SIG-M5 (cell line): Measurements from ENCODE around the gene PMAIP1.

Experiments
- DNase-seq: peaks from one replicate; lab custom pipeline; 2025; lab: John Stamatoyannopoulos, UW

PMAIP1 gene

DNA sequence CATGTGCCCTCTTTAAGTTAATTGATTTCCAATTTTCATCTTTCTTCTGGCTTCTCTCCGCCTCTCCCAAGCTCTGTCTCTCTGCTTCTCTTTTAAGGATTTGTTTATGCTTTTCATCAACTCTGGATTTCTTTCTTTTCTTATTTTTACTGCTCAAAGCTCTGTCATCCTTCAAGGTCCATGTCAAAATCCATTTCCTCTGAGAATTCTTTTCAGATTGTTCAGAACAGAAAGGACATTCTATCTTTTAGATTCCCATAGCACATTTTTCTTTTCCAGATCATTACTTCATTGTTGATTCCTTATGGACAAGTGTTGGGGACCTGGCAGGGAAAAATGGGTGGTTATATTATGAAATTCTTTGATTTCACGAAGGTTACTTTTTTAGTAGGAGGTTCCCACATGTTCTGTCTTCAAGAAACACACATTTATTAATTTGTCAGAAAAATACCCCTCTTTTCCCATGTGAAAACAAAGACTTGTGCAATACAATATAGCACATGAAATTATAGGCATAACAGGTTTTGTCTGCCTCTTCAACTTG, 12.3 kb downstream of the PMAIP1 start:
- no peak for DNase-seq

DNA sequence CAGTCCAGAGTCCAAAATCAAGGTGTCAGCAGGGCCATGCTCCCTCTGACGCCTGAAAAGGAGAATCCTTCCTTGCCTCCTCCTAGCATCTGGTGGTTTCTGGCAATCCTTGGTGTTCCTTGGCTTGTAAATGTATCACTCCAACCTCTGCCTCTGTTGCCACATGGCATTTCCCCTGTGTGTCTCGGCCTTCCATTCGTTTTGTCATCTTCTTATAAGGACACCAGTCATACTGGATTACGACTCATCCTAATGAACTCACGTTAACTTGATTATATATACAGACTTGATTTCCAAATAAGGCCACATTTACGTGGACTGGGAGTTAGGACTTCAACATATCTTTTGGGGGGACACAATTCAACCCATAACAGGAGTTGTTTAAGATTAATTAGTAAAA, 15.8 kb downstream of the PMAIP1 start:
- DNase-seq = no peak

GRCh38 chr18:59916746-59917145, 16.9 kb downstream of the PMAIP1 start:
- no peak for DNase-seq

GRCh38 chr18:59917422-59917821, 17.6 kb downstream of the PMAIP1 start:
- DNase-seq = peak; percentile 41

DNA sequence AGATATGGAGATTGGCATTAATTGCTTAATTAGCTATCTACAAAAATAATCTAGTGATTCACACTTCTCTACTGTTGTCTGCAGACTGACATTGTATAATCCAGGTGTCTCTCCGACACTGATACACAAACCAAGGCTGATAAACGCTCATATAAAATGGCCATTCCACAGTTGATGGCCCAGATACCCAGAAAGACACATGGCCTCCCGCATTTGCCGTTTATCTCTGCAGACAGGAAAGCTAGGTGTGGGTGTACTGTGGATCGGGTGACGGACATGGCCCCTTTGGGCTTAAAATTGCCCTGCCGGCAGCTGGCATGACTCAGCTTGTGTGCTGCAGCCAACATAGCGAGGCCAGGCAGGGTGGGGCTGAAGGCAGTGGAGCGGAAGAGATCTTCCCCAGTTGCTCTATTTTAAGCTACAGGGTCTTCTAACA, 18.5 kb downstream of the PMAIP1 start:
- DNase-seq = no peak

DNA sequence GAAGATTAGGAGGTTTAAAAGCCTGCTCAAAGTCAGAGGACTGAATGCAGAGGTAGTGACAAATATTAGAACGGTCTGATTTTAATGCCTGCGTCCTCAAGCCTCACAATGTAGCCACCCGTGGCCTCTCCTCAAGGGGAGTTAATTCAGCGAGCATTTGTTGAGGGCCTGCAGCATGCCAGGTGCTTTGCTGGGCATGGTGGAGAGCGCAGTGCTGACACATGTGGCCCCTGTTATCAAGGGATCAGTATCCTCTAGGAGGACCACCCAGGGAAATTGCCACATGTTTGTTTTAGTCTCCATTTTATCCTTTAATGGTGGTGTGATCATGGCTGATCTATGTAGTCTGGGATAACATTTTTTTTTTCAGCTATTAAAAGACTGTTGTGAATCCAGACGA, 19.2 kb downstream of the PMAIP1 start:
- no peak for DNase-seq

- peak; percentile 78 for DNase-seq
Observed at GRCh38 chr18:59921384-59921891, 21.6 kb downstream of the PMAIP1 start.

GRCh38 chr18:59923539-59924196, 23.9 kb downstream of the PMAIP1 start:
- DNase-seq = no peak

GRCh38 chr18:59926131-59926530, 26.3 kb downstream of the PMAIP1 start:
- no peak for DNase-seq

DNA sequence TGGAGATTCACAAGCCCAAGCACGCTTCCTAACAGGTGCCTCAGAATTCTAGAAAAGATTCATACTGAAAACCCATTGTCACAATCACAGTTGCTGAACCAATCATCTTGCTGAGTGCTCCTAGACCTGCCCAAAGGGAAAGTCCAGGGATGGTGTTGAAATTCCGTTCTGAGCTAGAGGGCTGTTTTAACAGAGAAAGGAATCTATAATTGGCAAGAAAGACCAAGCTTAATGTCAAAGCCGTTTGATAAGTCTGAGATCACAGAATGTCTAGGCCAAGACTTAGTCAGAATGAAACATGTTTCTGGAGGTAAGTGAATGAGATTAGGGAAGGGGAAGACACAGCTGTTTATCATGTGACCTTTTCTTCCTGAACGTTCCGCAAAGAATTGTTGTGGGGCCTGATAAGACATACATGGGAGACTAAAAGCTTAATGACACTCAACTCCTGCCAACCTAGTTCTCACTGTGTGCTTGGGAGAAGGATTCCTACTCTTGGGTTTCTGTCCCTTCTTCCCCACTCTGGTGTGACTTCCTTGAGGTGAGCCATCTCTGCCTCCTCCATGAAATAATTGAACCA, 27.5 kb downstream of the PMAIP1 start:
- no peak for DNase-seq

DNA sequence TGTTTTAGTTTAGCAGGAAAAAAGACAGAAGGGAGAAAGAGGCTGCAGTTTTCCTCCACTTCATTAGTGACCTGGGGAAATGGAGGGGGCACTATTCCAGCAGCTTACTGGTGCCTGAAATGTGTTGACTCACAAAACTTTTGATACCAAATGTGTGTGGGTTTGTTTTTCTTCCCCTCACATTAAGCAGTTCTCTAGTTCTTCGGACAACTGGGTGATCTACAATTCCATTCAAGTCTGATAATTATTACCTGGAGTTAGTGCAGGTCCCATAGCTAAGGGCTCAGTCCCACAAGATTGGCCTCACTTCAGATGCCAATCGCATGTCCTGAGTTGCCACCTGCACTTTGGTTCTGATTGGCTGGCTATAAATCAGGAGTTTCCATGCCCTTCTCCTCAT, 28.4 kb downstream of the PMAIP1 start:
- DNase-seq = no peak

DNA sequence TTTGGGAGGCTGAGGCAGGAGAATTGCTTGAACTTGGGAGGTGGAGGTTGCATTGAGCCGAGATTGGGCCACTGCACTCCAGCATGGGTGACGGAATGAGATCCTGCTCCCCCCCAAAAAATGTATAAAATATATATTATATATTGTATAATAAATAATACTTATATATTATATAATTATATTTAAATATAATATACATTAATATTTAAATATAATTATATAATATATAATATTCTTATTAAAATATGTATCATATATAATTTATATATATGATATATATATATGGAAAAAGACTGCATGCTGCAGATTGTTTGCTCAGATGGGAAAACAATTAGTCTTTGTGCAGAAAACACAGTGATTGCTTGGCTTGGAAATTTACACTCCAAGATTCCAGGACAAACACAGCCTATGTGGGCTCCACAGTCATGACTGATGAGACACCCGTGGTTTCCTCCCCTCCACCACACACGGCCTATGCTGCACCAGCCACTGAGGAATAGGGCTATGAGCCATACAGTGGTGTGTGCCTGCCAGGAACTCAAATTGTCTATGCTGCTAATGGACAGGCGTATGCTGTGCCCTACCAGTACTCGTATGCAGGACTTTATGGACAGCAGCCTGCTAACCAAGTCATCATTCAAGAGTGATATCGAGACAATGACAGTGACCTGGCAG, 30.0 kb downstream of the PMAIP1 start:
- no peak for DNase-seq

DNA sequence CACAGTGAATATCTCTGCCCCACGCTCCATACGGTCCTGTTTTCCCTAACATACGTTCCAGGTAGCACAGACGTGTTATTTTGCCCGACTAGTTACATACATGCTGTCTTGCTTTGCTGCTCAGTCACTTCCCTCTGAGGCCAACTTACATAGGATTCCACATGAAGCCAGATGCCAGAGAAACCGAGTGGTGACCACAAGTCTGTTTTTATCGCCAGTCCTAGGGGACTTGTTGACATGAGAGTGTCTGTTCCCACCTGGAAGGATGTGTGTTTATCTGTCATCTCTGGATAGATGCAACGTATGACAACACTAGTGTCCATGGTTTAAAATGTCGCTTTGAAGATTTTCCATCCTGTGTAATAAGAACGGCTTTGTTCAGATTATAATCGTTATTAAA, 32.6 kb downstream of the PMAIP1 start:
- DNase-seq = no peak

DNA sequence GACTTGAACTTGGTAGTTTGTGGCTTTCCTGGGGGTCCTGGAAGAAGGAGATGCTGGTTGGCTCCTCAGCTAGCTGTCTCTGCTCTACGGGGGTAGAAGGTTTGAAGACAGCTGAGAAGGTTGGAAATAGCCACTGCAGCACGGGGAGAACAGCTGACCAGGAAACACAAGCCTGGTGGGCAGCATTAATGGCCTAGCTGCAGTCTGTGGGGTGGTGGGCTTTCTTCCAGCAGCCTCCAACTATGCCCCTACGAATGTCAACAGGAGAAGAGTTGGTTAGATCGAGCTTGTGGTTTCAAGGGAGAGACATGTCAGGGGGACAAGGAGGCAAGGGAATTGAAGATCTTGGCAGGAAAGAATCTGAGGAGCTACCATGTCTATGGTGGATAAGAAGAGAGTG, 38.9 kb downstream of the PMAIP1 start:
- DNase-seq = no peak

DNA sequence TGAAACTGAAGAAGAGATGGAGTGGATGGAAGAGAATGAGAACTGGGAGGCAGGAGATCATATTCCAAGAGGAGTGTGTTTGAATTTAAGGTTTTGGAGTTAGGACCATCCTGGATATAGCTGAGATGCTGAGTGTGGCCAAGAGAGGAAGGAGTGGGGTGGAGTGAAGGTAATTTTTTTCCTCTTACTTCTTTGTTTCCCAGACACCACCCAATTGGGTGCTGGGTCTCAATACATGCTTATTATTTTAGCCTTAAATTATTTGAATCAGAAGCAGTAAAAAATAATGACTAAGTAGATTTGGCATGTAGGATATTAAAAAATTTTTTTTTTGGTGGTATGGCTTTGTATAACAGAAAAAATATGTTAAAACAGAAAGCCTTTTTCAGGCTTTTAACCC, 39.3 kb downstream of the PMAIP1 start:
- no peak for DNase-seq

- DNase-seq = no peak
Observed at GRCh38 chr18:59940068-59940467, 40.3 kb downstream of the PMAIP1 start.

DNA sequence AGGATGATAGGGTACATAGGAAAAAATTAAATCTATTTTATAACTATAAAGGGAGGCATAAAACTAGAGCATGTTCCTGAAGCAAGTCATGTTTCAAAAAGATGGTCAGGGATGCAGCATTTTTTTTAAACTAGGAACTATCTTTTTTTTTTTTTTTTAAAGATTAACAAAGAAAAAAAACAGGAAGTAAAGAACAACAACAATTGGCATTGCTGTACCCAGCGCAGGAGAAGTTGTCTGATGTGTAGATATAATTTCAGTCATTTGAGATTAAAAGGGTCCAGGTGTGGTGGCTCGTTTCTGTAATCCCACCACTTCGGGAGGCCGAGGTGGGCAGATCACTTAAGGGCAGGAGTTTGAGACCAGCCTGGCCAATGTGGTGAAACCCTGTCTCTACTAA, 41.5 kb downstream of the PMAIP1 start:
- DNase-seq = no peak

- no peak for DNase-seq
Observed at GRCh38 chr18:59942601-59943000, 42.8 kb downstream of the PMAIP1 start.

- no peak for DNase-seq
Observed at GRCh38 chr18:59945544-59945943, 45.7 kb downstream of the PMAIP1 start.

- no peak for DNase-seq
Observed at GRCh38 chr18:59950215-59950944, 50.6 kb downstream of the PMAIP1 start.

DNA sequence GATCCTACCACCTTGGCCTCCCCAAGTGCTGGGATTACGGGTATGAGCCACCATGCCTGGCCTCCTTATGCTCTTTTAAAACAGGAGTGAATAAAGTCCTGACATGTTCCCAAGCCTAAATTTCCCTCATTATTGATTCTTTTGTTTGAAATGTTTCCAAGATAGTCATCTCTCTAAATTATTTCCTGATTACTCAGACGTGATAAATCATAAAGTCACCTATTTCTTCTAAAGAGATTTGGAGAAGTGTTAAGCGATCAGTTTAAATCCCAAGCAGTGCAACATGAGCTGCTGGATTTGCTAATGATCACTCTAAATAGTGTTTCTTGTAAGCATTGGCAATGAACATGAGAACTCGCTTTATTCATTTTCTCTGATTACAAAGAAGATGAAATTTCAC, 51.8 kb downstream of the PMAIP1 start:
- DNase-seq = no peak

DNA sequence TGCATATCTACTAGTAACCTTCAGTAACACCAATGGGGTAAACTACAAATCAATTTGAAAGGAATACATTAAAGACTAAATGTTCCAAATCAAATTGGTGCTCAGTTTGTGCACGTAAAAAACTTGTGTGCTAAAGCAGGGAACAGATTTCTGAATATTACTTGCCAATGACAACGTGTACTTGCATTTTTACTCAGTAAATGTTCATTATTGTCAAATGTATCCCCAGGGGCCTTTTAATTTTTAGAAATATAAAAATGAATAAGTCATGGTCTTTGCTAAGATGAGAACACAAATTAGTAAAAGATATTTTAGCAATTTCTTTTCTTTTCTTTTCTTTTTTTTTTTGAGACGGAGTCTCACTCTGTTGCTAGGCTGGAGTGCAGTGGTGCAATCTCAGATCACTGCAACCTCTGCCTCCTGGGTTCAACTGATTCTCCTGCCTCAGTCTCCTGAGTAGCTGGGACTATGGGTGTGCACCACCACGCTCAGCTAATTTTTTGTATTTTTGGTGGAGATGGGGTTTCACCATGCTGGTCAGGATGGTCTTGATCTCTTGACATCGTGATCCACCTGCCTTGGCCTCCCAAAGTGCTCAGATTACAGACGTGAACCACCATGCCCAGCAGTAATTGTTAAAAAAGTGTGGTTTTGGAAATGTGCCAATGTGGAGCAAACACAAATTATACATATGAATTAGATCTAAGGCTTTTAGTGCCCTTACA, 52.6 kb downstream of the PMAIP1 start:
- no peak for DNase-seq
